Mesenchymal stem cell (in vitro differentiated cells and primary cell): ENCODE results near the gene GPR108.

Experiments used
- DNase-seq: peaks from one replicate; pipeline ENCODE4 v3.0.0-alpha.2; 2013
- H2AFZ ChIP-seq: one replicate; pipeline ENCODE4 v1.6.1; 2013; ENCODE audit warnings: low read depth, mild to moderate bottlenecking, control low read depth, inconsistent platforms, low read length, moderate library complexity
- H2AK5ac ChIP-seq: 2 replicates; pipeline ENCODE4 v1.6.1; 2013; ENCODE audit warnings: low read length, moderate library complexity, mild to moderate bottlenecking, inconsistent platforms; ENCODE audit not compliant: severe bottlenecking
- H2BK120ac ChIP-seq: one replicate; pipeline ENCODE4 v1.6.1; 2013; ENCODE audit warnings: low read depth, mild to moderate bottlenecking, inconsistent platforms, low read length, moderate library complexity
- H2BK12ac ChIP-seq, 2 experiments: one replicate each; pipeline ENCODE4 v1.6.1; 2013; ENCODE audit warnings: inconsistent platforms in 2 of 2, low read length in 2 of 2, mild to moderate bottlenecking in 2 of 2, moderate library complexity in 2 of 2, control low read depth in 1 of 2
- H2BK15ac ChIP-seq: one replicate; pipeline ENCODE4 v1.6.1; 2013; ENCODE audit warnings: mild to moderate bottlenecking, low read depth, inconsistent platforms; ENCODE audit not compliant: poor library complexity, severe bottlenecking
- H2BK5ac ChIP-seq: 2 replicates; pipeline ENCODE4 v1.6.1; 2013; ENCODE audit warnings: low read depth, mild to moderate bottlenecking, low read length, control low read depth, inconsistent platforms; ENCODE audit not compliant: poor library complexity, severe bottlenecking
- H3K14ac ChIP-seq, 2 experiments: one replicate each; pipeline ENCODE4 v1.6.1; 2013; ENCODE audit warnings: inconsistent platforms in 2 of 2, low read length in 2 of 2, control low read depth in 1 of 2, mild to moderate bottlenecking in 1 of 2, moderate library complexity in 1 of 2
- H3K18ac ChIP-seq, 2 experiments: one replicate each; pipeline ENCODE4 v1.6.1; 2013; ENCODE audit warnings: inconsistent platforms in 2 of 2, low read length in 2 of 2, control low read depth in 1 of 2, low read depth in 1 of 2, mild to moderate bottlenecking in 1 of 2
- H3K23ac ChIP-seq, 2 experiments: one replicate each; pipeline ENCODE4 v1.6.1; 2013; ENCODE audit warnings: inconsistent platforms in 2 of 2, low read length in 2 of 2, mild to moderate bottlenecking in 2 of 2, moderate library complexity in 2 of 2, control low read depth in 1 of 2
- H3K27ac ChIP-seq: 2 replicates; pipeline ENCODE4 v1.5.1; 2013; ENCODE audit warnings: mild to moderate bottlenecking, moderate library complexity, low read length, control low read depth, inconsistent platforms; ENCODE audit not compliant: poor library complexity, severe bottlenecking
- H3K27me3 ChIP-seq, 2 experiments: 2 replicates each; pipeline versions ENCODE4 v1.6.1 to v1.7.0; 2013; ENCODE audit warnings: low read length in 2 of 2, mild to moderate bottlenecking in 2 of 2, moderate library complexity in 2 of 2, control low read depth in 1 of 2, inconsistent platforms in 1 of 2; ENCODE audit not compliant: control insufficient read depth in 1 of 2, insufficient read depth in 1 of 2
- H3K36me3 ChIP-seq, 2 experiments: 2 replicates each; pipeline versions ENCODE4 v1.6.1 to v1.7.0; 2013; ENCODE audit warnings: low read length in 2 of 2, control low read depth in 1 of 2, inconsistent platforms in 1 of 2, low read depth in 1 of 2, mild to moderate bottlenecking in 1 of 2; ENCODE audit not compliant: insufficient read depth in 2 of 2, control insufficient read depth in 1 of 2
- H3K4ac ChIP-seq, 2 experiments: one replicate each; pipeline ENCODE4 v1.6.1; 2013; ENCODE audit warnings: inconsistent platforms in 2 of 2, low read length in 2 of 2, mild to moderate bottlenecking in 2 of 2, moderate library complexity in 2 of 2, control low read depth in 1 of 2, low read depth in 1 of 2
- H3K4me1 ChIP-seq: 2 replicates; pipeline ENCODE4 v1.6.1; 2013; ENCODE audit warnings: low read depth, low read length, control low read depth; ENCODE audit not compliant: control insufficient read depth, insufficient read depth
- H3K4me2 ChIP-seq: 2 replicates; pipeline ENCODE4 v1.6.1; 2013; ENCODE audit warnings: low read length, mild to moderate bottlenecking, inconsistent platforms; ENCODE audit not compliant: poor library complexity, severe bottlenecking
- H3K4me3 ChIP-seq, 2 experiments: 2 replicates each; pipeline versions ENCODE4 v1.5.1 to v1.7.0; 2013; ENCODE audit warnings: low read length in 2 of 2, mild to moderate bottlenecking in 2 of 2, control low read depth in 1 of 2, low read depth in 1 of 2; ENCODE audit not compliant: insufficient read depth in 1 of 2
- H3K79me1 ChIP-seq: replicated peaks from 2 replicates; pipeline ENCODE4 v1.6.1; 2013; ENCODE audit warnings: mild to moderate bottlenecking, control low read depth, low read length, inconsistent platforms; ENCODE audit not compliant: poor library complexity, severe bottlenecking
- H3K9ac ChIP-seq: 2 replicates; pipeline ENCODE4 v1.7.0; 2013; ENCODE audit warnings: mild to moderate bottlenecking, low read length, moderate library complexity
- H3K9me3 ChIP-seq: 2 replicates; pipeline ENCODE4 v1.7.0; 2013; ENCODE audit warnings: mild to moderate bottlenecking, low read length; ENCODE audit not compliant: control insufficient read depth
- H4K8ac ChIP-seq: one replicate; pipeline ENCODE4 v1.6.1; 2013; ENCODE audit warnings: inconsistent platforms, mild to moderate bottlenecking, low read length, moderate library complexity
- H4K91ac ChIP-seq: one replicate; pipeline ENCODE4 v1.6.1; 2013; ENCODE audit warnings: mild to moderate bottlenecking, low read length, inconsistent platforms
- WGBS: methylation state at CpG from one replicate; pipeline ENCODE4 v1.1.7; 2013; ENCODE audit warnings: mixed read lengths; 5-methylcytosine and 5-hydroxymethylcytosine counted together

GPR108 gene

GRCh38 chr19:6754653-6755463, 17.5 kb upstream of the GPR108 start:
- no peak overlapping the region for H3K4me2 ChIP-seq
- H3K23ac ChIP-seq, result no peak overlapping the region
- peaks cover 23 to 46% of the 10 kb centered on the region in 2 experiments for H3K36me3 ChIP-seq
- no peak overlapping the region for H3K14ac ChIP-seq
- H2BK5ac ChIP-seq, result no peak overlapping the region
- no peaks in the 10 kb centered on the region for H3K27me3 ChIP-seq
- H3K79me1 ChIP-seq, result no peaks in the 10 kb centered on the region
- WGBS, result 97% methylated on average over 17 of the region's 23 CpGs
- H3K4me1 ChIP-seq, result peaks cover 12% of the 10 kb centered on the region
- no peak overlapping the region for H2BK12ac ChIP-seq
- H2AK5ac ChIP-seq, result no peak overlapping the region
- H4K91ac ChIP-seq, result no peak overlapping the region
- DNase-seq, result no peak
- H3K9me3 ChIP-seq, result no peaks in the 10 kb centered on the region
- H2BK120ac ChIP-seq, result no peak overlapping the region
- no peak overlapping the region for H3K27ac ChIP-seq
- no peak overlapping the region for H2BK15ac ChIP-seq
- no peak overlapping the region for H2AFZ ChIP-seq
- H3K18ac ChIP-seq, result no peak overlapping the region
- no peak overlapping the region for H4K8ac ChIP-seq
- H3K4me3 ChIP-seq, result no peak overlapping the region
- H3K4ac ChIP-seq, result no peak overlapping the region
- no peak overlapping the region for H3K9ac ChIP-seq

- Histone ChIP-seq H2BK15ac (no peak overlapping the region), H3K4me2 (no peak overlapping the region), H3K14ac (no peak overlapping the region), H2AK5ac (no peak overlapping the region), H2BK120ac (no peak overlapping the region), H2BK12ac (no peak overlapping the region), H3K9me3 (no peaks in the 10 kb centered on the region), H2AFZ (no peak overlapping the region), H3K4me3 (no peak overlapping the region), H4K8ac (no peak overlapping the region), H2BK5ac (no peak overlapping the region), H3K18ac (no peak overlapping the region), H4K91ac (no peak overlapping the region), H3K4me1 (peaks cover 12% of the 10 kb centered on the region), H3K36me3 (peaks cover 29 to 53% of the 10 kb centered on the region in 2 experiments), H3K9ac (no peak overlapping the region), H3K27me3 (no peaks in the 10 kb centered on the region), H3K79me1 (peaks cover under 1% of the 10 kb centered on the region), H3K27ac (no peak overlapping the region), H3K23ac (no peak overlapping the region), H3K4ac (no peak overlapping the region)
- no peak for DNase-seq
- WGBS, result 98% methylated on average over 22 of the region's 22 CpGs
Observed at GRCh38 chr19:6754136-6754535, 16.8 kb upstream of the GPR108 start.

- Histone ChIP-seq H3K18ac (peak overlapping the region in 1 of 2 experiments; percentile 52), H3K4ac (no peak overlapping the region), H3K36me3 (peaks cover 36 to 53% of the 10 kb centered on the region in 2 experiments), H2BK15ac (no peak overlapping the region), H3K79me1 (peaks cover 3% of the 10 kb centered on the region), H2BK12ac (no peak overlapping the region), H3K4me3 (peak overlapping the region in 1 of 2 experiments; percentile 74), H3K27ac (no peak overlapping the region), H3K4me2 (peak overlapping the region; percentile 31), H2AFZ (peak overlapping the region; percentile 36), H2AK5ac (no peak overlapping the region), H2BK5ac (no peak overlapping the region), H3K27me3 (no peaks in the 10 kb centered on the region), H3K4me1 (peaks cover 12% of the 10 kb centered on the region), H3K9me3 (no peaks in the 10 kb centered on the region), H4K8ac (peak overlapping the region; percentile 3), H3K23ac (no peak overlapping the region), H3K9ac (peak overlapping the region; percentile 55), H3K14ac (no peak overlapping the region), H4K91ac (no peak overlapping the region), H2BK120ac (no peak overlapping the region)
- WGBS, result 36% methylated on average over 48 of the region's 50 CpGs
- peak; percentile 50 for DNase-seq
Observed at GRCh38 chr19:6753178-6754031, 16.0 kb upstream of the GPR108 start.
